CD4-positive, alpha-beta T cell treated with Interleukin-21 for 1 hour (primary cell): ENCODE data around the gene NFKBIB.
"Not testable (repeated sequence)": the region's sequence is repeated elsewhere in the genome, so short reads cannot be mapped to it uniquely, and the experiment has no call there.

Experiments used
- DNase-seq: peaks from one replicate; pipeline ENCODE4 v3.0.0-alpha.2; 2020

Gene NFKBIB

DNA sequence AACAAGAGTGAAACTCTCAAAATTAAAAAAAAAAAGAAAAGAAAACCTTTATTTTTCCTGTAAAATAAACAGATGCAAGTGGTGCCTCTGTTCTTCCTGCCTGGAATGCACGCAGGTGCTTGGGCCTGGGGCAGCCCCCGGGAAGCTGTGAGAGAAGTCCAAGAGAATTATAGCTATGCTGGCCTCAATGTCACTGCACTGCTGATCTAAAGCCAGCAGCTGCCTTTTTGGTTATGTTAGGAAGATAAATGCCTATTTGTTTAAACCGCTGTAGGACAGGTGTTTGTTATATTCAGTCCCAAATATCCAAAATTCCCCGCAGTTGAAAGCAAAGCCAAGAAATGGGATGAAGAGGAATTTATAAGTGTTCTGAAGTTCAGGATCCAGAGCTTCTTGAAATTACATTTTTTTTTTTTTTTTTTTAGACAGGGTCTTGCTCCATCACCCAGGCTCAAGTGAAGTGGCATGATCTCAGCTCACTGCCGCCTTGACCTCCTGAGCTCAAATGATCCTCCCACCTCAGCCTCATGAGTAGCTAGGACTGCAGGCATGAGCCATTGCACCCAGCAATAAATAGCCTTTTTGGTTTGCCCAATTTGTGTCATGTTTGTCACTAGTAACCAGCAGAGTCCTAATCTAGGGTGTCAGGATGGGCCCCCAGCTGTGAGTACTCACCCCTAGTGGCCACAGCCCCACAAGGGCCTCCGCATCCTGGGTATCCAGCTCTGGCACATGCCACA, 23.9 kb upstream of the NFKBIB start:
- DNase-seq = no peak

DNA sequence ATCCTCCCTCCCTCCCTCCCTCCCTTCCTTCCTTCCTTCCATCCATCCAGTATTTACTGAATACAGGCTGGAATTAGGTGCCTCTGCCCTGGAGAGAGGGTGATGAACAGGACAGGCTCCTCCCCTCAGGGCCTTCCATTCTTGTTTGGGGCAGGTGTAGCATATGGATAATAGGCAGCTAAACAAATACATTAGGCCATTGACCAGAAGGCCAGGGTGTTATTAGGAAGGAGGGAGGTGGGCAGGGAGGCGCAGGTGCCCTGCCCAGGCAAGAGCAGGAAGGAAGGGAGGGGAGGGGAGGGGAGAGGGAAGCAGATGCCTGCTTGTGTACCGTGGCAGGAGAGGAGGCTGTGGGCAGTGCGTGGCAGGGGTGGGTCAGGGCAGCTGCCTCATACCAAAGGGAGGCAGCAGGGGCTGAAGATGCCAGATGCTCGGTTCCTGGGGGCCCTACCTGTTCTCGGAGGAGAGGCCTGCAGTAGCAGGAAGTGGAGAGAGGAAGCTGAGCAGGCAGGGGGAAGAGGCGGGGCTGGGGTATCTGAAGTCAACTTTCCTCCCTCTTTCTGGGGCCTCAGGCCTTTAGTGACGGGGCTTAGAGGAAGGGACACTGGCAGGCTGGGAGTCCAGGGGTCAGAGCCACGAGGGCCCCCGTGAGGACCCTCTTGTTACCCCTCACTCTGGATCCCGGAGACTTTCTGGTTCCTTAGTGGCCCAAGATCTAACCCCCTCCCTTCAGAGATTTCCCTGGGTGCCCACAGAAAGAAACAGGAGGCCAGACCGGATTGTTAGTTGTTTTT, 21.8 kb upstream of the NFKBIB start, which contains the start of gene RINL:
RINL (minus strand) TSS at position 495 of the 794 bp plus-strand sequence. CDS start 1,533 bp downstream, outside the sequence.
- peak; percentile 77 for DNase-seq

DNA sequence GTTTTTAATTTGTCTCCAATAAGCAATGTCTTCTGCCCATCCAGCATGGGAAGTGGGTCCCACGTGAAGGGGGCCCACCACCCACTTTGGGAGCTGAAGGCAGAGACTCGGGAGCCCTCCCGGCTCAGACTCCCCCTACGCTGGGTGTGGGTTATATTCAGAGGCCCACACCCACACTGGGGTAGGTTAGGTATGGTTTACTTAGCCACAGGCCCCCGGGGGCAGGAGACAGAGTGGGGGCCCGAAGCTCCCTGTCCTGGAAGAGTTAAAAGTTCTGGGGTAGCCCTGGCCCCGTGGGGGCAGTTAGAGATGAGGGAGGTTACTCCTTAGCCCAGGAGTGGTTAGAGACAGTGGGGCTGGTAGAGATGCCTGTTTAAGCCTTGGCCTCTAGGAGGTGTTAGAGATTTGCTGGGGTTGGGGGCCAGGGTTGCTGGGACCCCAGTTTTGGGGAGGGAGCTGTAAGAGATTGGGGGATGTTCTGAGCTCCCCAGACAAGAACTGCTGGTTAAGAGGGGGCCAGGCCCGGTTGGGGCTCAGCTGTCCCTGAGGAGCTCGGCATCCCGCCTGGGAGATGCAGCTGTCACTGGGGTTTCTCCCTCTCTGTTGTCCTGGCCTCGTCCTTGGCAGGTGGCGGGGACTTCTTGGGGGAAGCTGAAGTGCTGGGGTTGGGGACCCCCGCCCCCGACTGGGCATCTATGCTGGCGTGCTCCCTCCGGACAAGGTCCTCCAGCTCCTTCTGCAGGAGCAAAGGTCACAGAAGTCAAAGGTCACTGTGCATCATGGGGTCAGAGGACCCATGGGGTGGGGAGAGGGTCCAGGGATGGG, 21.0 kb upstream of the NFKBIB start:
- no peak for DNase-seq

DNA sequence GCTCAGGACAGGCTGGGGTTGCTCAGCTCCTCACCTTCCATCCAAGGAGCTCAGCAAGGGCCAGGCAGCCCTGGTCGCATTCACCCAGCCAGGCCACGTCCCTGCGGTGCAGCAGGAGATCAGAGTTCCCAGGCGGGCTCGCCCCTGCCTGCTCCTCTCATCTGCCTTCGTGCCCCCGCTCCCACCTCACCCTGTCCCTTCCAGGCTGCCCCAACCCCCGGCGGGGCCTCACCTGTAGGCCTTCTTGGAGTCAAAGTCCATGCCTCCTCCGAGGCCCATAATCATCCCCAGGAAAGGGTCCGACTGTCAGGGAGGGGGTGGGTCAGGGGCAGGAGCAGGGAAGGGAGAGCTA, 20.4 kb upstream of the NFKBIB start:
- DNase-seq = no peak

DNA sequence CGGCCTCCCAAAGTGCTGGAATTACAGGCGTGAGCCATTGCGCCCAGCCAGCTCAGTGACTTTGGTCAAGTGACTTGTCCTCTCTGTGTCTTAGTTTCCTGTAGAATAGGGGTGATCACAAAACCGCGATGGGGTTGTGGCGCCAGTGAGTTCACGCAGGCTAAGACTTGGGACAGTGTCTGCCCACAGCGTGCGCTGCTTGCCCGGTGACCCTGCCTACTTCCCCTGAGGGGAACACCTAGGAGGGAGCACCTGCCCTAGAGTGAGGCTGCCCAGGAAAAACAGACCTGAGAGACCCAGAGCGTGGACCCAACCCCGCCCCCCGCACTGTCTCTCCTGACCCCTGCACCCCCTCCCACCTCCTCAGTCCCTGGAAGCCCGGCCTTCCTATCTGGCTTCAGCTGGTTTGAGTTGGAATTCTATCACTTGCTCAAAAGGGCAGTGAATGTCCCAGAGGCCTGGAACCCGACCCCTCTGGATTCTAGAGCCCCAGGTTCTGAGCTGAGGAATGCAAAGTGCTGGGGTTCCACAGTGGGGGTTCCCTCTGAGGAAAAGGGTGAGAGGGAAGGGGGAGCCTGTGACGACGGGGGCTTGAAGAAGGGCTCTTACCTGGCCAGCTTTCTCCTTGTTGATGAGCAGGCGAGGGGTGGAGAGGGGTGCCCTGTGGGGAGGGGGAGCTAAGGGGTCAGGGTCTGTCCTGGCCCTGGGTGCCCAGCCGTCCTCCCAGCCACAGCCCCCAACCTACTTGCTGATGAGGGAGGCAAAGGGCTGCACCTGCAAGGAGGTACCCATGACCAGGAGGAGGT, 19.5 kb upstream of the NFKBIB start:
- DNase-seq = no peak

DNA sequence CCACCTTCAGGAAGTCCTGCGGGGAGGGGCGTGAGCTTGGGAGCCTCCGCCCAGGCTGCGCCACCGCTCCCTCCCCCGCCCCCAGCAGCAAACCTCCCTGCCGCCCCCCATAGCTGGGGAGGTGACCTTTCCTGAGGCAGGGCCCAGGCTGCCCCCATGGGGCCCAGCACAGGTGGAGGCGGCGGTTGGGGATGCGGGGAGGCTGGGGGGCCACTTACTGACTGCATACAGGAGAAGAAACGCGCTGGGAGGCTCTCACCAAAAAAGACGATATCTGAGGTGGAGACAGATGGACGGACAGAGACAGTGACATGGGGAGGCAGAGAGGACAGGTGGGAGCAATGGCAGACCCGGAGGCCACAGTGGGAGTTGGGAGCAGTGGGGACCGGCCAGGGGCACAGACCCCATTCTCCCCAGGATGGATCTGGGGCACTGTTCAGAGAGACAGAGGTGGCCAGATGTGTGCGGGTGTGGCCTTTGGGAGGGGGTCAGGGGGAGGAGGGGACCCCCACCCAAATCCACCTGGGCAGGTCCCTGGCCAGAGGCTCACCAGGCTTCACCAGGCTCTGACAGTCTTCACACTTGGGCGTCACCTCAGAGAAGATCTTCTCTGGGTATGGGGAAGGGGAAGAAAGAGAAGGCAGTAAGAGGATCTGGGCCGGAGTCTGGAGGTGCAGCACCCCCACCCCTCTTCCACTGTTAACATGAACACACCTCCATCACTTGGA, 18.7 kb upstream of the NFKBIB start:
- DNase-seq = no peak

DNA sequence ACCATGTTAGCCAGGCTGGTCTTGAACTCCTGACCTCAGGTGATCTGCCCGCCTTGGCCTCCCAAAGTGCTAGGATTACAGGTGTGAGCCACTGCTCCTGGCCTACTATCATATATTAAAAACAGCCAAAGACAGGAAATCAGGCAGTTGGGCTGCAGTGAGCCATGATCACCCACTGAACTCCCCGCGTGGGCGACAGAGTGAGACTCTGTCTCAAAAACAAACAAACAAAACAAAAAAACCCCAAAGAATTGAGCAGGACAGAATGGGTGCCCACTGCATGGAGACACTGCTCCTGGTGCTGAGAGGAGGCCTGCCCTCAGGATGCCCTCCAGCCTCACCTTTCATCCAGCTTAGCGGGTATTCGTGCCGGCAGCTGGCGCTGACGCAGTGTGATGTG, 16.5 kb upstream of the NFKBIB start:
- no peak for DNase-seq

DNA sequence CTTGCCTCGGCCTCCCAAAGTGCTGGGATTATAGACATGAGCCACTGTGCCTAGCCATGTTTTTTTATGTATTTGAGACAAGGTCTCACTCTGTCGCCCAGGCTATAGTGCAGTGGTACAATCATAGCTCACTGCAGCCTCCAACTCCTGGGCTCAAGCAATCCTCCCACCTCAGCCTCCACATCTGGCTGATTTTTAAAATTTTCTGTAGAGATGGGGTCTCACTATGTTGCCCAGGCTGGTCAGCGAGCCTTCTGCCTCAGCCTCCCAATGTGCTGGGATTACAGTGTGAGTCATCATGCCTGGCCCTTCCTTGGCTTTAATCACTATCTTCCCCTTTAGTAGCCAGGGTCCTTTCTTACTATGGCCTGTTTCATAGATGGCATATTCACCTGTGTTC, 15.1 kb upstream of the NFKBIB start:
- DNase-seq = not testable (repeated sequence)

DNA sequence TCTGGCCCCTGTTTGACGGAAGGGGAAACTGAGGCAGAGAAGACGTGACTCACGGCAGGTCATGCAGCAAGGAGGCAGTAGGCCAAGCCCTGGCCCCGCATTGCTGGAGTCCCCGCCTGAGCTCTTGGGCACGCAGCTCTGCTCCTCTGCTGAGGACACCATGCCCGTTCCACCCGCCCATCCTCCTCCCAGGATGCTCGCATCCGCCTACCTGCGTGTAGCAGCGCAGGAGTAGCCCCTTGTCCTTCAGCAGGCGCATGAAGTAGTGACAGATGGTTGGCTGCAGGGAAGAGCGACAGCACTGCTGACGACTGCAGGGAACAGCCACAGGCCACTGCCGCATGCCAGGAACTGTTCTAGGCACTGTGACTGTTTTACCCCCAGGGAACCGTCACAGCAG, 10.9 kb upstream of the NFKBIB start:
- no peak for DNase-seq

DNA sequence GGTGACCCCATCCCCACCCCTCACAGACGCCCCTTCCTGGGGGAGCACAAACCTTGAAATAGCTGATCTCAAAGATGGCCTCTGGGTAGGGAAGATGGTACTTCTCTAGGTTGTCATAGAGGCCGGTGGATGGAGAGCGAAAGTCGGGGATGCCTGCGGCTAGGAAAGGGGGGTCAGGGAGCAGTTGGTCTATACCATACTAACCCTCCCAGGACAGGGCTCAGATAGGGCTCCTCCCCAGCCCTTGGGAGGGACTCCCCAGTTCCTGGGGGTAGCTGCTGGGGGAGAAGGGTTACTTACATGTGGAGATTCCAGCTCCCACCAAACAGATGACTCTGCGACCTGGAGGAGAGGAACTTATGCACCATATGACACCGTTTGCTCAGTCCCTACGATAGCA, 10.0 kb upstream of the NFKBIB start:
- no peak for DNase-seq

DNA sequence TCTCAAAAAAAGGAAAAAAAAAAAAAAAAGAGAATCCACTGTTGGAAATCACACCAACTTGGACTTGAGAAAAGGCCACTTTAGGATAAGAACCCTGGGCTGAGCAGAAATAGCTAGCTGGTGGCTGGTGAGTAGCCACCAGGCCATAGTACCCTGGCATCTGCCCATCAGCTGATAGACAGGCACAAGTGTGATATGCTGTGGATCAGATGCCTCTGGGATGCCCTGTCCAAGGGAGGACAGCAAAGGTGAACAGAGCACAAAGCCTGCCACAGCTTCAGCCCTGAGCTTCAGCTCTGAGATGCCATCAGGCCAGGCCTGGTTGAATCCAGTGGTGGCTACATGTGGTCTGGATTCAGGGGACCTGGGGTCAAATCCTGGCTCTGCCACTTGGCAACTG, 9.1 kb upstream of the NFKBIB start:
- DNase-seq = no peak

DNA sequence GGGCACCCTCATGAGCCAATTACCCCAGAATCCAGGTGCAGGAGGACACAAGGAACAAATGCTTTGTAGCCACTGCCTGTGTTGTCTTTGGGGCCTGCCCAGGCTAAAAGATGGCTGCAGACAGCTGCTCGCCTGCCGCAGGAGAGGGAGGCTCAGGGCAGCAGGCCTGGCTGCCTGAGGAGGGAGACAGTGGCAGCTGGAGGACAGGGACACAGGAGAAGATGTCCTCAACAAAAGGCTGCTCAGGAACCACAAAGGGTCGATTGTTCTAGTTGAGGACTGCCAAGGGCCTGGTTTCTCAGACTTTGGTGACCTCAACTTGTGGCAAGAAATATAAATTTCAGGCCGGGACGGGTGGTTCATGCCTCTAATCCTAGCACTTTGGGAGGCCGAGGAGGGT, 8.0 kb upstream of the NFKBIB start:
- DNase-seq = no peak

DNA sequence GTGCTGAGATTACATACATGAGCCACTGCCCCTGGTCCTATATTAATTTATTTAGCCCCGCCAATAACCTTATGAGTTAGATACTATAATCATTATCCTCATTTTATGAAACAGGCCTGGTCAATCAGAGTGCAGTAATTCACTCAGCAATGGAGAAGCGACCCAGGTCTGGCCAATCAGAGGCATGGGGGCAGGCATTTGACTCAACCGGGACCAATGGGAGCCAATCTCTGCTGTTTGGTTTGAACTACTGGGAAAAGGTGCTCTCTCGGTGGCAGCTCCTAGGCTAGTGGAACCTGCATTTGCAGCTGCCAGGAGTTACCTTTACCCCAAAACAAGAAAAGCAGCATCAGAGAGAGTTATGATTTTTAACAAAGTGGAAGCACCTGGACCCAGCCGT, 6.9 kb upstream of the NFKBIB start:
- no peak for DNase-seq

DNA sequence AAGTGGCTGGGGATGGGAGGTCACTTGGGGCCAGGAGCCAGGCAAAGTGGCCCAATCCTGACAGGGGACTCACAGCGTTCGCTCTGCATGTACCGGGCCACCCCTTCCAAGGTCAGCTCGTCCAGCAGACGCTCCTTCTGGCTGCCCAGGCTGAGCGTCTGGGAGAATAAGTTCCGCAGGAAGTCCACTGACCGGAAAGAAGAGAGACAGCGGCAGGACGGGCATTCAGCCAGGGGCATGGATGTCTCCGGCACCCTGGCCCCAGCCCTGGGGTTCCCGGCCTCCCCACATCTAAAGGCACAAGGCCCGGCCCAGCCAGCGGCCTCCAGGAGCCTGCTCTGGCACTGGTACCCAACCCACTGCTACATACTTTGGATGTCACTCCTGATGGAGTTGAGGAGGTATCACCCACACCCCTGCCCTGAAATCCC, 6.4 kb upstream of the NFKBIB start:
- DNase-seq = no peak

DNA sequence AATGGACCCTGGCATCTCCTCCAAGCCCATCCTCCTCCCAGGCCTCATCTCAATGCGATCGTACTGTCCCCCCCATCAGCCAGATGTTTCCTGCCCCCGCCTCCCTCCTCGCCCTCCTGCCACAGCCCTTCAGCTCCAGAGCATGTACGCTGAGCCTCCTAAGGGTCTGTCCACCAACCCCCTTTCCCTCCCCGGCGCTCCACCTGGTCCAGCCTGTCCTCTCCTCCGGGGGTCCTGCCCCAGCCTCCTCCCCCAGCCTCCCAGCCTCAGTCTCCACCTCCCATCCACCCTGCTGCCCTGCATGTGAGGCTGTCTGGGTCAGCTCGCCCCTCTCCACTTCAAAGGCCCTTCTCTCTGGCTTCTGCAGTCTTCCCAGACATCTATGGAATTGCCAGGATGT, 4.8 kb upstream of the NFKBIB start:
- no peak for DNase-seq

DNA sequence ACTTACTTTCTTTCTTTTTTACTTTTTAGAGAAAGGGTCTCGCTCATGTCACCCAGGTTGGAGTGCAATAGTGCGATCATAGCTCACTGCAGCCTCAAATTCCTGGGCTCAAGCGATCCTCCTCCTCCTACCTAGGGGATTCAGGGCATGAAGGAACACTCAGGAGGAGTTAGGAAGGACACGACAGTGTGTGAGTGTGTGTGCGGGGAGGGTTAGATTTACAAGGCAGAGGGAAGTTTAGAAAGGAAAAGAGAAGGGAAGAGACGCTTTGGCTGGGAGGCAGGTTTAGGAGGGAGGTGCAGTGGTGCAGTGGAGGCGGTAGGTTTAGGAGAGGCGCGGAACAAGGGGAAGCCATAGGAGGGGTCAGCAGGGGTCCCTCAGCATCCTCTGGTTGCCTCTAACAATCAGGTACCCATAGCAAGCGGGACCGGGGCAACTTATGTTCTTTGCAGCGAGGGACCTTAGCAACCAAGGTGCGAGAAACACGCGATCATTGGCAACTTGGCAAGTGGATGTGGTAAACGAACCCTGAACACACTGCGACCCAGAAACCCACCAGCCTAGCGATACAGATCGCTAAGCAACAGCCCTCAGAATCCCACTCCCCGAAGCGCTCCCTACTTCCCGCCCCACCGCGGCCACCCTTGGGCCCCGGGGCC, 852 bp upstream of the NFKBIB start:
- DNase-seq = no peak

DNA sequence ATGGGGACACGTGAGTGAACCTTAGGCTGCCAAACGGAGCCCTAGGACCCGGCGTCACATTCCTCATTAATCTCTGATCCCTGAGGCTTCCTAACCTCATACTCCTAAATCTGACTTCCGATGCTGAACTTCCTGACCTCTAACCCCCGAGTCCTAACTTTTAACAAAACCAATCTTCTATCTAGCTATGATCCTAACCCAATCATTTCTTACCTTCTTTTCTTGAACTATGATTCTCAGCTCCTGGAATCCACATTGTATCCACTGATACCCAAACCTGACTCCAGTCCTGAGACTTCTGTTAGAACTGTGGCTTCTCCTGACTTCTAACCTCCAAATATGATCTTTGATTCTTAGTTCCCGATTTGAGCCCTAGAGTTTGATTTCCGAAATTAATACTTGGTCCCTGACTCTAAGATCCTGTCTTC, 447 bp downstream of the NFKBIB start:
- DNase-seq = no peak

DNA sequence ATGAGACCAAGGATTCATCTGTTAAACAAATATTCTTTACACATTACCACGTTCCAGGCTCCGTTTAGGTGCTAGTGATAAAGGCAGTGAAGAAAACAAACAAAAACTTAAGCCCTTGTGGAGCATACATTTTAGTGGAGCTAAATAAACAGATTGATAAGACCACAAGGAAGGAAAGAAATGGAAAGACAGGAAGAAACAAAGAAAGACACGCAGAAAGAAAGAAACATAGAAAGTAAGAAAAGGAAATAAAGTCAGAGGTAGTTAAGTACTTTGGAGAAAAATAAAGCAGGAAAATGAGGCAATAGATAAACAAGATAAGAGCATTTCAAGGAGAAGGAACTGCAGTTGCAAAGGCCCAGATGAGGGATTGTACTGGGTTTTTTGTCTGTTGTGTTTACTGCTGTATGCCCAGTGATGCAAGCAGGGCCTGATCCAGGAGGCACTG, 998 bp downstream of the NFKBIB start:
- no peak for DNase-seq

DNA sequence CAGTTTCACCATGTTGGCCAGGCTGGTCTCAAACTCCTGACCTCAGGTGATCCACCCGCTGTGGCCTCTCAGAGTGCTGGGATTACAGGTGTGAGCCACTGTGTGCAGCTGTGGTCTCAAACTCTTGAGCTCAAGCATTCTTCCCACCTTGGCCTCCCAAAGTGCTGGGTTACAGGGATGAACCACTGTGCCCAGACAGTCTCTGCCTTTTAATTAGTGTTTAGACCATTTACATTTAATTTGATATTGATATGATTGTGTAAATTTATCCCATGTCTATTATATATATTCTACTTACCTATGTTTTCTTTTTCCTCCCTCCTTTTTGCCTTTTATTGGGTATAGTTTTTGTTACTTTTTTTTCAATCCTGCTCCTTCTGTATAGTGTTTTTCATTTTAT, 1.9 kb downstream of the NFKBIB start:
- DNase-seq = no peak

DNA sequence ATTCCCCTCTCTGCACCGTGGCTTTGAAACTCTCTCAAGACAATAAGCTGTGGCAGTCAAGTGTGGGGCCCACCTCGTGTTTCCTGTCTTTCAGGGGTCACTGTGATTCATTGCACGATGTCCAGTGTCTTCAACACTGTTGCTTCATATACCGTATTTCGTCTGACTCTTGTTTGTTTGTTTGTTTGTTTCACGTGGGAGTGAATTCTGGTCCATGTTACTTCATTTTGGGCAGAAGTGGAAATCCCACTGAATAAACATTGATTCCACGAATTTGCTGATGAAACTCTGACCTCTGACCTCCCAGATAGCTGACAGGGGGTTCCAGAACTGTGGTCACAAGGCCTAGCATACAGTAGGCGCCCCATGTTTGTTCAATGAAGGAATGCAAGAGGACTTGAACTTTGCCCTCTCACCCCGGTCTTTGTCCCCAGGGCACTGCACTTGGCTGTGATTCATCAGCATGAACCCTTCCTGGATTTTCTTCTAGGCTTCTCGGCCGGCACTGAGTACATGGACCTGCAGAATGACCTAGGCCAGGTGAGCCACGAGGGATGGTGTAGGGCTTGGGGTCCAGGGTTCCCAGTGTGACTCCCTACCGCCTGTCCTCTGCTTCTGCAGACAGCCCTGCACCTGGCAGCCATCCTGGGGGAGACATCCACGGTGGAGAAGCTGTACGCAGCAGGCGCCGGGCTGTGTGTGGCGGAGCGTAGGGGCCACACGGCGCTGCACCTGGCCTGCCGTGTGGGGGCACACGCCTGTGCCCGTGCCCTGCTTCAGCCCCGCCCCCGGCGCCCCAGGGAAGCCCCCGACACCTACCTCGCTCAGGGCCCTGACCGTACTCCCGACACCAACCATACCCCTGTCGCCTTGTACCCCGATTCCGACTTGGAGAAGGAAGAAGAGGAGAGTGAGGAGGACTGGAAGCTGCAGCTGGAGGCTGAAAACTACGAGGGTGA, 5.1 kb downstream of the NFKBIB start:
- DNase-seq = no peak
